GM18870 (cell line): ENCODE results near the gene MSI2.
"Not testable (repeated sequence)": the region's sequence is repeated elsewhere in the genome, so short reads cannot be mapped to it uniquely, and the experiment has no call there.

ENCODE experiments used
- ATAC-seq: cut with Tn5 transposase; IDR thresholded peaks from one replicate; pipeline ENCODE4 v1.9.1; 2021; ENCODE audit warnings: moderate library complexity; ENCODE audit not compliant: unreplicated experiment

Gene MSI2

GRCh38 chr17:57255776-57256681 lies at the start of gene MSI2:
TSS of gene MSI2 (plus strand) at chr17:57256523. CDS start at chr17:57256743, 220 bp downstream.
- ATAC-seq, result no peak

GRCh38 chr17:57206928-57207327 lies 49.4 kb upstream of the MSI2 start:
- no peak for ATAC-seq

GRCh38 chr17:57207396-57207795 lies 48.9 kb upstream of the MSI2 start:
- no peak for ATAC-seq

GRCh38 chr17:57210224-57210553 lies 46.1 kb upstream of the MSI2 start:
- no peak for ATAC-seq

- no peak for ATAC-seq
Observed at GRCh38 chr17:57210972-57211411, 45.3 kb upstream of the MSI2 start.

GRCh38 chr17:57211543-57211942 lies 44.8 kb upstream of the MSI2 start:
- no peak for ATAC-seq

GRCh38 chr17:57213180-57213825 lies 43.0 kb upstream of the MSI2 start:
- no peak for ATAC-seq

GRCh38 chr17:57215317-57215716 lies 41.0 kb upstream of the MSI2 start:
- ATAC-seq, result no peak

- ATAC-seq, result no peak
Observed at GRCh38 chr17:57221366-57222350, 34.7 kb upstream of the MSI2 start.

GRCh38 chr17:57222422-57222821 lies 33.9 kb upstream of the MSI2 start:
- not testable (repeated sequence) for ATAC-seq

GRCh38 chr17:57225127-57225526 lies 31.2 kb upstream of the MSI2 start:
- ATAC-seq, result no peak

GRCh38 chr17:57226793-57227192 lies 29.5 kb upstream of the MSI2 start:
- ATAC-seq, result no peak

GRCh38 chr17:57228911-57229310 lies 27.4 kb upstream of the MSI2 start:
- no peak for ATAC-seq

GRCh38 chr17:57234061-57234738 lies 22.1 kb upstream of the MSI2 start:
- ATAC-seq, result no peak

- no peak for ATAC-seq
Observed at GRCh38 chr17:57234739-57235092, 21.6 kb upstream of the MSI2 start.

GRCh38 chr17:57235124-57235523 lies 21.2 kb upstream of the MSI2 start:
- ATAC-seq, result no peak

- ATAC-seq, result no peak
Observed at GRCh38 chr17:57236686-57237299, 19.5 kb upstream of the MSI2 start.

GRCh38 chr17:57240648-57241047 lies 15.7 kb upstream of the MSI2 start:
- no peak for ATAC-seq

- ATAC-seq, result no peak
Observed at GRCh38 chr17:57242148-57242547, 14.2 kb upstream of the MSI2 start.

GRCh38 chr17:57243171-57243622 lies 13.1 kb upstream of the MSI2 start:
- ATAC-seq, result no peak
